Peyer's patch (tissue), 4 donors: ENCODE results near the gene PTPRN.

ENCODE experiments used
- CTCF ChIP-seq, 6 experiments: fragments of 450-650 bp in 4 of 6; fragments of 200-600 bp in 2 of 6; sonication (generic) in 1 of 6; IDR thresholded peaks; one replicate each; pipeline ENCODE4 v1.5.1; 2017 to 2019; ENCODE audit warnings: antibody characterized with exemption in 6 of 6, mild to moderate bottlenecking in 3 of 6, moderate library complexity in 1 of 6
- POLR2A ChIP-seq, 2 donors: fragments of 450-650 bp; IDR thresholded peaks; one replicate each; pipeline ENCODE4 v1.5.1; 2017; ENCODE audit warnings: antibody characterized with exemption in 2 of 2, mild to moderate bottlenecking in 2 of 2, moderate library complexity in 2 of 2

GRCh38 chr2:219304223-219304622 lies 5.0 kb downstream of the PTPRN start:
- TF ChIP-seq CTCF (IDR thresholded peaks at IDR 0.05) (no peak), POLR2A (IDR thresholded peaks at IDR 0.05) (no peak)
